ENCODE data around the gene ARHGEF10L. TPM values are rescaled to one million over a fixed set of nuclear protein-coding genes. Genes with fewer than 3 reads are reported as not detected.
A peak's percentile ranks its signal among the peaks of the same experiment; 100 is the strongest.

The ARHGEF10L gene
- total RNA-seq, 6 experiments from 2014 or later: 11.1 to 29.0 (median 26.7) TPM

GRCh38 chr1:17601643-17602382, 62.3 kb downstream of the ARHGEF10L start:
- no peak for DNase-seq
- TF ChIP-seq, protein P1, sequence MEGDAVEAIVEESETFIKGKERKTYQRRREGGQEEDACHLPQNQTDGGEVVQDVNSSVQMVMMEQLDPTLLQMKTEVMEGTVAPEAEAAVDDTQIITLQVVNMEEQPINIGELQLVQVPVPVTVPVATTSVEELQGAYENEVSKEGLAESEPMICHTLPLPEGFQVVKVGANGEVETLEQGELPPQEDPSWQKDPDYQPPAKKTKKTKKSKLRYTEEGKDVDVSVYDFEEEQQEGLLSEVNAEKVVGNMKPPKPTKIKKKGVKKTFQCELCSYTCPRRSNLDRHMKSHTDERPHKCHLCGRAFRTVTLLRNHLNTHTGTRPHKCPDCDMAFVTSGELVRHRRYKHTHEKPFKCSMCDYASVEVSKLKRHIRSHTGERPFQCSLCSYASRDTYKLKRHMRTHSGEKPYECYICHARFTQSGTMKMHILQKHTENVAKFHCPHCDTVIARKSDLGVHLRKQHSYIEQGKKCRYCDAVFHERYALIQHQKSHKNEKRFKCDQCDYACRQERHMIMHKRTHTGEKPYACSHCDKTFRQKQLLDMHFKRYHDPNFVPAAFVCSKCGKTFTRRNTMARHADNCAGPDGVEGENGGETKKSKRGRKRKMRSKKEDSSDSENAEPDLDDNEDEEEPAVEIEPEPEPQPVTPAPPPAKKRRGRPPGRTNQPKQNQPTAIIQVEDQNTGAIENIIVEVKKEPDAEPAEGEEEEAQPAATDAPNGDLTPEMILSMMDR (IDR thresholded peaks at IDR 0.05): no peak
- H3K4me3 Mint-ChIP-seq: no peak overlapping the region
- H3K4me1 Mint-ChIP-seq (ENCODE audit: low read depth): no peaks in the 10 kb centered on the region
- no peaks in the 10 kb centered on the region for H3K9me3 Mint-ChIP-seq
- no peaks in the 10 kb centered on the region for H3K36me3 Mint-ChIP-seq (ENCODE audit: low read depth)
- H3K27me3 Mint-ChIP-seq (ENCODE audit: insufficient read depth): no peaks in the 10 kb centered on the region; the same call in none of the 2 replicates
- no peak overlapping the region for H3K27ac Mint-ChIP-seq

GRCh38 chr1:17603091-17603841, 63.8 kb downstream of the ARHGEF10L start:
- H3K27ac Mint-ChIP-seq: no peak overlapping the region
- no peaks in the 10 kb centered on the region for H3K4me1 Mint-ChIP-seq (ENCODE audit: low read depth)
- H3K4me3 Mint-ChIP-seq: no peak overlapping the region
- TF ChIP-seq, protein P1 (IDR thresholded peaks at IDR 0.05): no peak
- no peaks in the 10 kb centered on the region for H3K36me3 Mint-ChIP-seq (ENCODE audit: low read depth)
- no peaks in the 10 kb centered on the region for H3K9me3 Mint-ChIP-seq
- H3K27me3 Mint-ChIP-seq (ENCODE audit: insufficient read depth): no peaks in the 10 kb centered on the region; the same call in none of the 2 replicates
- DNase-seq: no peak

GRCh38 chr1:17605582-17606344, 66.3 kb downstream of the ARHGEF10L start:
- no peaks in the 10 kb centered on the region for H3K4me1 Mint-ChIP-seq (ENCODE audit: low read depth)
- no peak overlapping the region for H3K4me3 Mint-ChIP-seq
- DNase-seq: no peak
- TF ChIP-seq, protein P1 (IDR thresholded peaks at IDR 0.05): no peak
- no peaks in the 10 kb centered on the region; the same call in 1 of the 2 replicates for H3K27me3 Mint-ChIP-seq (ENCODE audit: insufficient read depth)
- H3K36me3 Mint-ChIP-seq (ENCODE audit: low read depth): no peaks in the 10 kb centered on the region
- no peaks in the 10 kb centered on the region for H3K9me3 Mint-ChIP-seq
- H3K27ac Mint-ChIP-seq: peak overlapping the region; percentile 8; the same call in 1 of the 2 replicates

DNA sequence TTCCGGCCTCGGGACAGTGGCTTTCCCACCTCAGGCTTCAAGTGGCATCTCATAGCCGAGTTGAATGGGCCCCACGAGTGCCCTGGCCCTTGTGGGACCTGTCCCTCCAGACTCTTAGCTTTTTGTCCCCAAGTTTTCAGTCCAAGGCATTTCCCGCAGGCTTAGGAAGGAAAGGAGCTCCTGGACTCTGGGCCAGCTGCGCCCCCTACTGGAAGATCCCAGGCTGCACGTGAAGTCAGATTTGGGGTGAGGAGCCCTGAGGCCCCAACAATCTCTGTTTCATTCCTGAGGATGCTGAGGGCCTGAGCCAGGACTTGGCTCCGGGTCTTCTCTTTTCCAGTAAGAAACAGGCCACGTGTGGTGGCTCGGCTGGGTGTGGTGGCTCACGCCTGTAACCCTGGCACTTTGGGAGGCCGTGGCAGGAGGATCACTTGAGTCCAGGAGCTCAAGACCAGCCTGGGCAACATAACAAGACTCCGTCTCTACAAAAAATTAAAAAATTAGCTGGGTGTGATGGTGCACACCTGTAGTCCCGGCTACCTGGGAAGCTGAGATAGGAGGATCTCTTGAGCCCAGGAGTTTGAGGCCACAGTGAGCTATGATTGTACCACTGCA, 67.4 kb downstream of the ARHGEF10L start:
- Mint-ChIP-seq H3K4me3 (no peak overlapping the region), H3K27ac (no peak overlapping the region)
- DNase-seq: peak; percentile 56

More for the DNA sequence above, 67.4 kb downstream of the ARHGEF10L start:
- Mint-ChIP-seq H3K27me3 (ENCODE audit: insufficient read depth) (no peaks in the 10 kb centered on the region; the same call in 1 of the 2 replicates), H3K9me3 (no peaks in the 10 kb centered on the region), H3K4me1 (ENCODE audit: low read depth) (peaks cover 11% of the 10 kb centered on the region), H3K36me3 (ENCODE audit: low read depth) (no peaks in the 10 kb centered on the region)
- TF ChIP-seq, protein P1 (IDR thresholded peaks at IDR 0.05): peak; percentile 99

All from HFFc6 (cell line).